ENCODE data around the gene CYP21A2.

CYP21A2 gene

GRCh38 chr6:32070814-32071543, 32.8 kb downstream of the CYP21A2 start:
- no peak overlapping the region for H3K9ac ChIP-seq (ENCODE audit: low read length)
- peaks cover 8 to 12% of the 10 kb centered on the region in 2 experiments for H3K4me1 ChIP-seq (ENCODE audit: control insufficient read depth in 1 of 2, insufficient read depth in 2 of 2, low read length in 2 of 2)
- H3K4me2 ChIP-seq (ENCODE audit: low read length): no peak overlapping the region
- H2BK120ac ChIP-seq (ENCODE audit: insufficient read depth, low read length, poor library complexity): no peak overlapping the region
- no peak overlapping the region for H3K4me3 ChIP-seq (ENCODE audit: low read depth, low read length)
- H3K18ac ChIP-seq (ENCODE audit: low read length): no peak overlapping the region
- H3K79me2 ChIP-seq (ENCODE audit: control insufficient read depth, insufficient read depth, low read length, poor library complexity): no peaks in the 10 kb centered on the region
- H3K79me1 ChIP-seq (ENCODE audit: low read length): no peaks in the 10 kb centered on the region
- no peak overlapping the region for H4K91ac ChIP-seq (ENCODE audit: low read depth, low read length)
- no peak overlapping the region for H2BK12ac ChIP-seq (ENCODE audit: low read length)
- H3K27me3 ChIP-seq (ENCODE audit: insufficient read depth, low read length): no peaks in the 10 kb centered on the region
- no peak overlapping the region for H2AK5ac ChIP-seq (ENCODE audit: low read length)
- no peak overlapping the region for H3K27ac ChIP-seq (ENCODE audit: low read depth, low read length)
- no peak overlapping the region for H3K4ac ChIP-seq (ENCODE audit: low read depth, low read length)
- H4K12ac ChIP-seq (ENCODE audit: low read depth, low read length): no peak overlapping the region
- no peak overlapping the region for H2BK5ac ChIP-seq (ENCODE audit: low read depth, low read length, poor library complexity)
- H3K23ac ChIP-seq (ENCODE audit: low read length): no peak overlapping the region
- H4K8ac ChIP-seq (ENCODE audit: low read depth, low read length): no peak overlapping the region
- H2AFZ ChIP-seq (ENCODE audit: insufficient read depth, low read length, poor library complexity): no peak overlapping the region
- no CpG with 5 or more reads among the region's 16 CpGs for WGBS (ENCODE audit: extremely low coverage, insufficient coverage, insufficient read length)
- no peaks in the 10 kb centered on the region for H3K9me3 ChIP-seq (ENCODE audit: insufficient read depth, low read depth, low read length)
- no peak for DNase-seq
- no peaks in the 10 kb centered on the region for H3K36me3 ChIP-seq (ENCODE audit: control insufficient read depth in 1 of 2, insufficient read depth in 2 of 2, low read length in 2 of 2)
- no peak overlapping the region for H3K14ac ChIP-seq (ENCODE audit: low read length)

GRCh38 chr6:32073101-32073500, 34.9 kb downstream of the CYP21A2 start:
- DNase-seq: no peak
- no peaks in the 10 kb centered on the region for H3K36me3 ChIP-seq (ENCODE audit: control insufficient read depth in 1 of 2, insufficient read depth in 2 of 2, low read length in 2 of 2)
- no peaks in the 10 kb centered on the region for H3K9me3 ChIP-seq (ENCODE audit: insufficient read depth, low read depth, low read length)
- H2BK120ac ChIP-seq (ENCODE audit: insufficient read depth, low read length, poor library complexity): no peak overlapping the region
- H3K23ac ChIP-seq (ENCODE audit: low read length): no peak overlapping the region
- no peak overlapping the region for H3K18ac ChIP-seq (ENCODE audit: low read length)
- no peak overlapping the region for H2BK5ac ChIP-seq (ENCODE audit: low read depth, low read length, poor library complexity)
- no peak overlapping the region for H2BK12ac ChIP-seq (ENCODE audit: low read length)
- no peak overlapping the region for H2AK5ac ChIP-seq (ENCODE audit: low read length)
- no peaks in the 10 kb centered on the region for H3K79me2 ChIP-seq (ENCODE audit: control insufficient read depth, insufficient read depth, low read length, poor library complexity)
- no peaks in the 10 kb centered on the region for H3K79me1 ChIP-seq (ENCODE audit: low read length)
- no peak overlapping the region for H3K4me2 ChIP-seq (ENCODE audit: low read length)
- peaks cover 14 to 15% of the 10 kb centered on the region in 2 experiments for H3K4me1 ChIP-seq (ENCODE audit: control insufficient read depth in 1 of 2, insufficient read depth in 2 of 2, low read length in 2 of 2)
- H4K12ac ChIP-seq (ENCODE audit: low read depth, low read length): no peak overlapping the region
- WGBS (ENCODE audit: extremely low coverage, insufficient coverage, insufficient read length): no CpG with 5 or more reads among the region's 3 CpGs
- H3K14ac ChIP-seq (ENCODE audit: low read length): no peak overlapping the region
- no peak overlapping the region for H3K9ac ChIP-seq (ENCODE audit: low read length)
- no peak overlapping the region for H4K8ac ChIP-seq (ENCODE audit: low read depth, low read length)
- no peaks in the 10 kb centered on the region for H3K27me3 ChIP-seq (ENCODE audit: insufficient read depth, low read length)
- no peak overlapping the region for H3K4ac ChIP-seq (ENCODE audit: low read depth, low read length)
- H3K4me3 ChIP-seq (ENCODE audit: low read depth, low read length): no peak overlapping the region
- H2AFZ ChIP-seq (ENCODE audit: insufficient read depth, low read length, poor library complexity): no peak overlapping the region
- H4K91ac ChIP-seq (ENCODE audit: low read depth, low read length): no peak overlapping the region
- no peak overlapping the region for H3K27ac ChIP-seq (ENCODE audit: low read depth, low read length)

- Histone ChIP-seq H3K27me3 (ENCODE audit: insufficient read depth, low read length) (no peaks in the 10 kb centered on the region), H2AK5ac (ENCODE audit: low read length) (no peak overlapping the region), H3K4me2 (ENCODE audit: low read length) (no peak overlapping the region), H3K36me3 (ENCODE audit: control insufficient read depth in 1 of 2, insufficient read depth in 2 of 2, low read length in 2 of 2) (no peaks in the 10 kb centered on the region), H3K9me3 (ENCODE audit: insufficient read depth, low read depth, low read length) (no peaks in the 10 kb centered on the region), H3K9ac (ENCODE audit: low read length) (no peak overlapping the region), H3K4me1 (ENCODE audit: control insufficient read depth in 1 of 2, insufficient read depth in 2 of 2, low read length in 2 of 2) (peaks cover 14 to 15% of the 10 kb centered on the region in 2 experiments), H3K18ac (ENCODE audit: low read length) (no peak overlapping the region), H4K91ac (ENCODE audit: low read depth, low read length) (no peak overlapping the region), H4K8ac (ENCODE audit: low read depth, low read length) (no peak overlapping the region), H4K12ac (ENCODE audit: low read depth, low read length) (no peak overlapping the region), H2BK120ac (ENCODE audit: insufficient read depth, low read length, poor library complexity) (no peak overlapping the region), H3K23ac (ENCODE audit: low read length) (no peak overlapping the region), H2BK12ac (ENCODE audit: low read length) (no peak overlapping the region), H3K79me1 (ENCODE audit: low read length) (no peaks in the 10 kb centered on the region), H3K4me3 (ENCODE audit: low read depth, low read length) (no peak overlapping the region), H3K14ac (ENCODE audit: low read length) (no peak overlapping the region), H3K27ac (ENCODE audit: low read depth, low read length) (no peak overlapping the region), H3K4ac (ENCODE audit: low read depth, low read length) (no peak overlapping the region), H2AFZ (ENCODE audit: insufficient read depth, low read length, poor library complexity) (no peak overlapping the region), H2BK5ac (ENCODE audit: low read depth, low read length, poor library complexity) (no peak overlapping the region), H3K79me2 (ENCODE audit: control insufficient read depth, insufficient read depth, low read length, poor library complexity) (no peaks in the 10 kb centered on the region)
- whole genome bisulfite sequencing (ENCODE audit: extremely low coverage, insufficient coverage, insufficient read length): no CpG with 5 or more reads among the region's 10 CpGs
- DNase-seq: no peak
These were observed 35.4 kb downstream of the CYP21A2 start for GRCh38 chr6:32073613-32074012.

GRCh38 chr6:32074996-32075532, 36.8 kb downstream of the CYP21A2 start:
- Histone ChIP-seq H3K9me3 (ENCODE audit: insufficient read depth, low read depth, low read length) (no peaks in the 10 kb centered on the region), H3K4me2 (ENCODE audit: low read length) (no peak overlapping the region), H3K27ac (ENCODE audit: low read depth, low read length) (peak overlapping the region; percentile 0), H3K79me2 (ENCODE audit: control insufficient read depth, insufficient read depth, low read length, poor library complexity) (no peaks in the 10 kb centered on the region), H2AK5ac (ENCODE audit: low read length) (no peak overlapping the region), H2AFZ (ENCODE audit: insufficient read depth, low read length, poor library complexity) (no peak overlapping the region), H3K23ac (ENCODE audit: low read length) (no peak overlapping the region), H3K14ac (ENCODE audit: low read length) (no peak overlapping the region), H3K4me3 (ENCODE audit: low read depth, low read length) (no peak overlapping the region), H3K9ac (ENCODE audit: low read length) (no peak overlapping the region), H4K8ac (ENCODE audit: low read depth, low read length) (no peak overlapping the region), H3K4me1 (ENCODE audit: control insufficient read depth in 1 of 2, insufficient read depth in 2 of 2, low read length in 2 of 2) (peaks cover 14 to 15% of the 10 kb centered on the region in 2 experiments), H2BK120ac (ENCODE audit: insufficient read depth, low read length, poor library complexity) (no peak overlapping the region), H3K18ac (ENCODE audit: low read length) (no peak overlapping the region), H2BK5ac (ENCODE audit: low read depth, low read length, poor library complexity) (no peak overlapping the region), H4K91ac (ENCODE audit: low read depth, low read length) (no peak overlapping the region), H3K36me3 (ENCODE audit: control insufficient read depth in 1 of 2, insufficient read depth in 2 of 2, low read length in 2 of 2) (no peaks in the 10 kb centered on the region), H3K27me3 (ENCODE audit: insufficient read depth, low read length) (no peaks in the 10 kb centered on the region), H3K79me1 (ENCODE audit: low read length) (no peaks in the 10 kb centered on the region), H3K4ac (ENCODE audit: low read depth, low read length) (no peak overlapping the region), H2BK12ac (ENCODE audit: low read length) (no peak overlapping the region), H4K12ac (ENCODE audit: low read depth, low read length) (no peak overlapping the region)
- no peak for DNase-seq
- no CpG with 5 or more reads among the region's 8 CpGs for WGBS (ENCODE audit: extremely low coverage, insufficient coverage, insufficient read length)
